GM20431 (cell line): ENCODE results near the gene RNF130.

Experiments used
- in situ Hi-C: fragments of 300-500 bp; cut with MseI, MboI; formaldehyde crosslinking; loops from one replicate; pipeline ENCODE4 v1.15.0; 2020; ENCODE audit warnings: low sequenced_read_pairs; ENCODE audit not compliant: unreplicated experiment

The RNF130 gene

GRCh38 chr5:180071531-180072255 is at the start of gene RNF130:
TSS of gene RNF130 (minus strand) at chr5:180071759. CDS start at chr5:180071702, 57 bp downstream.
- in situ Hi-C loops, result no loop called here

DNA sequence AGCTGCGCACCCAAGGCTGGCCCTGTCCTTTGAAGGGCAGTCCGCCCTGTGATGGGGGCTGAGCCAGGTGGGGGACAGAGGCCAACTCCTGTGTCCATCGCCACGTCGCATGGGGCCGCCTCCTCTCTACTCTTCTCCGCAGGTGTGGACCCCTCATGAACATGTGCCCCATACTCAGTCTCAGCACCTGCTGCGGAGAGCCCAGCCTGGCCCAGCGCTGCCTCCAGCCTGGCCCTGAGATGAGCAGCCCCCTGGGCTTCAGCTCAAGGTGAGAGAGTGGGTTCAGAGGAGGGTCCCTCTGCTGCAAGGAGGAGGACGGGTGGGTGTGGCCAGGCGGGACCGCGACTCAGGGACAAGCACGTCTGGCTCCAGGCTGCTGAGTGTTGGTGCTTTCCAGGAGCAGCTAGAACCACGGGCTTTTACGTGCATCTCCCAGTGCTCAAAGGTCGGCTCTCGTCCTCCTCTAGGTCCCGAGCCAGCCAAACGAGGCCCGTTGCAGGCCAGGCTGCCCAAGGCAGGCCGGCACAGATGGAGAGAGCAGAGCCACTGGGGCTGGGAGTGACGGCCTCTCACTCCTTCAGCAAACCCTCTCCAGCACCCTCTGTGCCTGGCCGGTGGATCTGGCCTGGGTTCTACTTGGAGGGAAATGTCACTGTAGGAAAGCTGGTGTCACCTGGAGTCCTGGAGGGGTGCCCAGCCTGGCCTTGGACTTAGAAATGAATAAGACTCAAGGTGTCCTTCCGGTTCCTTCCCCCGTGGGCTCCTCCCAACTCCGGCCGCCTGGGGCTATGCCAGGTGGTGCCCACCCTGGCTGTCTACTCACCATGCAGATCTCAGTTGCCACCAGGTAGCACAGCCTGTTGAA is 48.9 kb upstream of the RNF130 start:
- in situ Hi-C loops, result no loop called here

DNA sequence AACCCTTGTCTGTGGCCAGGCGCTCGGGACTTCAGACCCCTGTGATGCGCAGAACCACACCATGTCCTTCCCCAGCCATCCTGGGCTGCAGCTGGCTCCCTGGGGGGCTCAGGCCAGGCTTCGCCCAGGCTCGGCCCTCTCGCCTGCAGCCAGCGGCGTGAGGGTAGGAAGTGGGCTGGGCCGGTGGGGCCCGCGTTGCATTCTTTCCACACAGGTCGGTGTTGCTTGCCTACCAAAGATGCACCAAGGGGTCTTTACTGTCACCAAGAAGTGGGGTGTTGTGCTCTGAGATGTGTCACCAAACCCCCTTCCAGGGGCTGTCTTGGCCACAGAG is 48.3 kb upstream of the RNF130 start:
- in situ Hi-C loops, result no loop called here

GRCh38 chr5:180119031-180119902 is 47.7 kb upstream of the RNF130 start:
- in situ Hi-C loops, result no loop called here

- in situ Hi-C loops, result no loop called here
Observed at GRCh38 chr5:180118391-180118791, 46.8 kb upstream of the RNF130 start.

- in situ Hi-C loops, result no loop called here
Observed at GRCh38 chr5:180117000-180117725, 45.6 kb upstream of the RNF130 start.

DNA sequence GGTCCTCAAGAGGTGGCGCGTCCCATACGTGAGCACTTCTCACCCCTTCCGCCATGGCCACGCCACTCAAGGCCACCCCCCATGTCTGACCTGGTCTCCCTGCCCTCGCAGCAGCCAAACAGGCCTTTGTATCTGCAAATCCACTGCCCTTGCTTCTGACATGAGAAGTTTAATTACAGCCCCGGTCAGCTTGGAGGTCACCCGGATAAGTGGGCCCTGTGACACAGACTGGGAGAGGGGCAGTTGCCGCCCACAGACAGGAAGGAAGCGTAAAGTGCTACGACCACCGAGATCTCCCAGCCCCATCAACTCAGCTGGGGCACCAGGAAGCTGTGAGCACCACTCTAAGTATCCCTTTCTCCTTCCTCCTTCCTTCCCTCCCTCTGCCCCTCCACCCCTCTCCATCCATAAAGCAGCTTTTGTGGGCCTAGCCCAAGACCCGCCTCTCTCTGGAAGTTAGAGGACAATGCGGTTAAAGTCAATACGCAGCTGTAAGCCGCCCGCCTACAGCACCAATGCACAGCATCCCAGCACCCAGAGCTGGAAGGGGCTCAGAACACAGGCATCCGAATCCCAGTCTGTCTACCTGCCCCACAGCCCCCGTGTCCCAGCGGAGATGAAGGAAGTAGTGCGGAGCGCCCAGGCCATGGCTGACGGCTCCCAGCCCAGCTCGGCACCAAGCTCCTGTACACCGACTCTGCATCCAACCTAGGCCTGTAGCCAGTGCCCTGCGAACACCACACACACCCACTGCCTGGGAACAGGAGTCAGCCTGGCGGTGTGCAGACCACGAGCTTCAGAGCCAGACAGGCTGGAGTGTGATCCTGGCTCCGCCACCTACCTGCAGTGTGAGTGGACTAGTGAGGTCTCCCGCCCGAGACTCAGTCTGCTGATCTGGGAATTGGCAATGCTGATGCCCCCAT is 44.8 kb upstream of the RNF130 start:
- in situ Hi-C loops, result no loop called here

GRCh38 chr5:180115326-180116076 is 43.9 kb upstream of the RNF130 start:
- in situ Hi-C loops, result no loop called here

DNA sequence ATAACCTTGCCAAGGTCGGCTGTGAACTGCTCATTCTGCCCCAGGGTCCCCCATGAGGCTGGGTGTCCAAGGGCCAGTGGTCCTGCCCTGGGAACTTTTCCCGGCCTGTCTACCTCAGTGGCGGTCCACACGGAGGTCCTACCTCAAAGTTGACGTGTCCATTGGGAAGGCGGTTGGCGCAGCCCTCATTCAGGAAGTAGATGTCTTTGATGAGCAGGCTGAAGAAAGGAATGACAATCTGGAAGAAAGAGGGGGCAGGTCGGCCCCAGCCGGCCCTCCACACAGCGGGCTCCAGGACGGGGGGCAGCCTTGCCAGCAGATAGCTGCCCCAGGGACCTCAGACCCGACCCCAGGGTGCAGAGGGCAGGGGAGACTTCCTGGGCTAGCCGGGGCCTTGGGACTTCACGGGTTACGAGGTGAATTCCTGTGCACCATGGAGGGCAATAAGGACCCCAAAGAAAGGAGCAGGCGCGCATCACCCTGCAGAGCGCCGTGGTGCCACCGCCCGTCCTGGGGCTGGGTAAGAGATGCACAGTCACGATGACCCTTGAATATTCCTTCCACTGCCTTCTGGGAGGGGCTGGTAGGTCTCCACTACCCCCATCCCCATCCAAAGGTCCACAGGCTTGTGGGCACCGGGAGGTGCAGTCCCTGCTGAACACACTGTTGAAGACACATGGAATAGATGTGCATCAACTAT is 42.9 kb upstream of the RNF130 start:
- in situ Hi-C loops, result no loop called here

DNA sequence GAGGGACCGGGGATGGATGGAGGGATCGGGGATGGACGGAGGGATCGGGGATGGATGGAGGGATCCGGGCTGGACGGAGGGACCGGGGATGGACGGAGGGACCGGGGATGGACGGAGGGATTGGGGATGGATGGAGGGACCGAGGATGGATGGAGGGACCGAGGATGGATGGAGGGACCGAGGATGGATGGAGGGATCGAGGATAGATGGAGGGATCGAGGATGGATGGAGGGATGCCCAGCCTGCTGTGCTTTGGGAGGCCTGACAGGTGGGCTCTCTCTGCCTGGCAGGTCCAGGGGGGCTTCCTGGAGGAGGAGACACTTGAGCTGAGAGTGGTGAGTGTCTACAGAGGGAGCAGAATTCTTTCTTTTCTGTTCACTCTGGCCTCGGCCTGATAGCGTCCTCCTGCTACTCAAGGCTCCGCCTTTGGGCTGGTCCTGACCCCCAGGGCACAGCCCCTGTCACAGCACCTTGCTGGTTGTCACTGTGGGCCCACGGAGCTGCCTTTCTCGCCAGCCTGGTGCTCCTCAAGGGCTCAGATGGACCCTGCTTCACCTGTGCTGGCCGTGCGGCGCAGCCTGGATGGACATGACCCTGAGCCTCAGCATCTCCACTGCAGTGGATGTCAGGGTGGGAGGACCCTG is 42.2 kb upstream of the RNF130 start:
- in situ Hi-C loops, result no loop called here

GRCh38 chr5:180112181-180112861 is 40.8 kb upstream of the RNF130 start:
- in situ Hi-C loops, result no loop called here

DNA sequence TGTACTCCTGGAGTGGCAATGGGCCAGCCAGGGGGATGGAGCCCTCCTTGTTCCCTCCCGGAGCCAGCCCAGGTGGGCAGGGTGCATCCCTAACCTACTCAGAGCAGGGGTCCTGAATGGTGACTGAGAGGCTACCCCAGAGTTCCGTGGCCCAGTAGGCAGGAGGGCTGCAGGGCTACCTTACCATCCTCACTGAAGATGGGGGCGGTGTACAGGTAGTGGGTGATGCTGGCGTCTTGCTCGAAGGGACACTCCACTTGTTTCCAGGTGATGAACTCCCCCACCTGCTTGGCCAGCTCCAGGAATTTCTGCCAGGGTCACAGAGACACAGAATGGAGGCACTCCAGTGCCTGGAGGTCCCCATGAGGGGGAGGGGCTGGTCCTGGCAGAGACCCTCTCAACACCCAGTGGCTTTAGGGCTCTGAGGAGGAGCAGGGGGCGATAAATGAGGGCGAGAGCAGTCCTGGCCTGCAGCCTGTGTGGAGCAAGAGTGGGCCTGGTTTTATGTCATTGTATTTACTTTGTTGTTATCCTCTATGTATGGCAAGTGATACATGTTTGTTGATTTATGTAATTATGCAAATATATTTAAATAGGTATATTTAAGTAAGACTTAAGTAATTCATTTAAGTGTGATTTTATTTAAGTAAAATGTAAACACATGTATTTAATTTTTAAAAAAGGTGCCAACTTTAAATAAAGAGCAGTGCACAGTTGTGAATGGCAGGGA is 39.9 kb upstream of the RNF130 start:
- in situ Hi-C loops, result no loop called here

GRCh38 chr5:180109920-180110319 is 38.4 kb upstream of the RNF130 start:
- in situ Hi-C loops, result no loop called here

- in situ Hi-C loops, result no loop called here
Observed at GRCh38 chr5:180107005-180107404, 35.4 kb upstream of the RNF130 start.

DNA sequence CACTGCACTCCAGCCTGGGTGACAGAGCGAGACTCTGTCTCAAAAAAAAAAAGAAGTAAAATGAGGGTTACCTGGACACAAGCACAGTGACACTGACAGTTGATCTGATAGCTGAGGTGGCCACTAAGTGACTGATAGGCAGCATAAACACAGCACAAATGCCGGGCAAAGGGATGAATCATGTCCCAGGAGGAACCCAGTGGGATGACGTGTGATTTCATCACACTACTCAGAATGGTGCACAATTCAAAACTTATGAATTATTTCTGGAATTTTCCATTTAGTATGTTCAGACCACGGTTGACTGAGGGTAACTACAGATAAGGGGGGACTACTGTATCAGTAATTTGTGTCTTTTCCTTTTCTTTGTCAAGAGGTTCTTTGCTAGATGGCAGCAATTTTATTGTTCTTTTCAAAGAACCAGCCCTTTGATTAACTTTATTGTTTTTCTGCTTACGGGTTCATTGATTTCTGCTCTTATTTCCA is 34.3 kb upstream of the RNF130 start:
- in situ Hi-C loops, result no loop called here

DNA sequence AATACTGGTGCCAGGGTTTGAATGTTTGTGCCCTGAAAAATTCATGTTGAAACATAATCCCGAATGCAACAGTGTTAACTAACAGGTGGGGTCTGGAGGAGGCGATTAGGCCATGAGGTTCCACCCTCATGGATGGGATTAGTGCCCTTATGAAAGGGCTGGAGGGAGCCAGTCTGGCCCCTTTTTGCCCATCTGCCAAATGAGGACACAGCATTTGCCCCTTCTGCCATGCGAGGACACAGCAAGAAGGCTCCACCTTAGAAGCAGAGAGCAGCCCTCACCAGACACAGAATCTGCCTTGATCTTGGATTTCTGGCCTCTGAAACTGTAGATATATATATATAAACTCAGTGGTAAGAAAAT is 32.6 kb upstream of the RNF130 start:
- in situ Hi-C loops, result no loop called here
